Mesendoderm (in vitro differentiated cells): Measurements from ENCODE around the gene BRD2.
A peak's percentile ranks its signal among the peaks of the same experiment; 100 is the strongest.

ENCODE experiments used
- DNase-seq: peaks from one replicate; pipeline ENCODE4 v3.0.0; 2013
- H2AK5ac ChIP-seq: 2 replicates; pipeline ENCODE4 v1.6.1; 2013; ENCODE audit warnings: low read length, inconsistent platforms
- H2BK120ac ChIP-seq: 2 replicates; pipeline ENCODE4 v1.6.1; 2013; ENCODE audit warnings: low read depth, mild to moderate bottlenecking, low read length, moderate library complexity, mixed read lengths
- H2BK15ac ChIP-seq: replicated peaks from 2 replicates; pipeline ENCODE4 v1.6.1; 2013; ENCODE audit warnings: low read depth, mild to moderate bottlenecking, moderate library complexity
- H2BK5ac ChIP-seq: 2 replicates; pipeline ENCODE4 v1.6.1; 2013; ENCODE audit warnings: low read length, inconsistent platforms
- H3K18ac ChIP-seq: 2 replicates; pipeline ENCODE4 v1.6.1; 2013; ENCODE audit warnings: mild to moderate bottlenecking, low read length, mixed read lengths
- H3K23ac ChIP-seq: one replicate; pipeline ENCODE4 v1.6.1; 2013; ENCODE audit warnings: low read length
- H3K27ac ChIP-seq: 2 replicates; pipeline ENCODE4 v1.5.1; 2013; ENCODE audit warnings: low read depth, mild to moderate bottlenecking, inconsistent platforms, low read length, moderate library complexity
- H3K27me3 ChIP-seq: 2 replicates; pipeline ENCODE4 v1.6.1; 2013; ENCODE audit warnings: low read length, control low read depth, mild to moderate bottlenecking, inconsistent platforms; ENCODE audit not compliant: insufficient read depth, poor library complexity
- H3K36me3 ChIP-seq: 2 replicates; pipeline ENCODE4 v1.6.1; 2013; ENCODE audit warnings: low read length, inconsistent platforms; ENCODE audit not compliant: control insufficient read depth, insufficient read depth
- H3K4ac ChIP-seq: one replicate; pipeline ENCODE4 v1.6.1; 2013; ENCODE audit warnings: low read depth, mild to moderate bottlenecking, low read length, moderate library complexity
- H3K4me1 ChIP-seq: 2 replicates; pipeline ENCODE4 v1.6.1; 2013; ENCODE audit warnings: low read depth, low read length, inconsistent platforms; ENCODE audit not compliant: control insufficient read depth
- H3K4me2 ChIP-seq: 2 replicates; pipeline ENCODE4 v1.6.1; 2013; ENCODE audit warnings: low read length
- H3K4me3 ChIP-seq: 2 replicates; pipeline ENCODE4 v1.5.1; 2013; ENCODE audit warnings: mild to moderate bottlenecking, low read length
- H3K56ac ChIP-seq: one replicate; pipeline ENCODE4 v1.6.1; 2013; ENCODE audit warnings: low read length
- H3K79me1 ChIP-seq: 2 replicates; pipeline ENCODE4 v1.6.1; 2013; ENCODE audit warnings: low read length, inconsistent platforms
- H3K79me2 ChIP-seq: 2 replicates; pipeline ENCODE4 v1.6.1; 2013; ENCODE audit warnings: mild to moderate bottlenecking, low read length; ENCODE audit not compliant: control insufficient read depth, insufficient read depth
- H3K9ac ChIP-seq: 2 replicates; pipeline ENCODE4 v1.6.1; 2013; ENCODE audit warnings: low read length, inconsistent platforms
- H4K5ac ChIP-seq: one replicate; pipeline ENCODE4 v1.6.1; 2013; ENCODE audit warnings: low read length
- H4K8ac ChIP-seq: one replicate; pipeline ENCODE4 v1.6.1; 2013; ENCODE audit warnings: low read depth, mild to moderate bottlenecking, control low read depth, low read length, moderate library complexity
- WGBS: extraction: QIAGEN DNeasy Blood & Tissue Kit; methylation state at CpG from one replicate; pipeline ENCODE4 v1.1.7; 2013; ENCODE audit warnings: low lambda C conversion rate, missing lambda C conversion rate; ENCODE audit not compliant: insufficient coverage; ENCODE audit errors: extremely low coverage; 5-methylcytosine and 5-hydroxymethylcytosine counted together

Gene BRD2

GRCh38 chr6:33014841-33015634 lies 46.6 kb downstream of the BRD2 start:
- no peak overlapping the region for H2BK120ac ChIP-seq
- H3K79me1 ChIP-seq: no peaks in the 10 kb centered on the region
- WGBS: no CpG with 5 or more reads among the region's 6 CpGs
- no peak overlapping the region for H2AK5ac ChIP-seq
- H3K27ac ChIP-seq: no peak overlapping the region
- no peak overlapping the region for H3K18ac ChIP-seq
- H4K8ac ChIP-seq: no peak overlapping the region
- H3K4me3 ChIP-seq: no peak overlapping the region
- no peak overlapping the region for H2BK5ac ChIP-seq
- DNase-seq: peak; percentile 85
- no peak overlapping the region for H3K4ac ChIP-seq
- no peaks in the 10 kb centered on the region for H3K79me2 ChIP-seq
- H3K4me2 ChIP-seq: no peak overlapping the region
- H3K36me3 ChIP-seq: no peaks in the 10 kb centered on the region
- peaks cover 2% of the 10 kb centered on the region for H3K4me1 ChIP-seq
- no peak overlapping the region for H3K56ac ChIP-seq
- H2BK15ac ChIP-seq: no peak overlapping the region
- H3K27me3 ChIP-seq: no peaks in the 10 kb centered on the region
- no peak overlapping the region for H4K5ac ChIP-seq
- no peak overlapping the region for H3K23ac ChIP-seq
- no peak overlapping the region for H3K9ac ChIP-seq

GRCh38 chr6:33015798-33016197 lies 47.4 kb downstream of the BRD2 start:
- no peak overlapping the region for H3K4me2 ChIP-seq

GRCh38 chr6:33017018-33017417 lies 48.6 kb downstream of the BRD2 start:
- Histone ChIP-seq H3K9ac (no peak overlapping the region), H2BK120ac (no peak overlapping the region), H2BK5ac (no peak overlapping the region), H3K27me3 (no peaks in the 10 kb centered on the region), H3K56ac (no peak overlapping the region), H3K36me3 (no peaks in the 10 kb centered on the region), H3K18ac (no peak overlapping the region), H2AK5ac (no peak overlapping the region), H4K8ac (no peak overlapping the region), H3K4me2 (no peak overlapping the region), H3K27ac (no peak overlapping the region), H3K79me2 (no peaks in the 10 kb centered on the region), H3K79me1 (no peaks in the 10 kb centered on the region), H3K23ac (no peak overlapping the region), H4K5ac (no peak overlapping the region), H3K4ac (no peak overlapping the region), H3K4me3 (no peak overlapping the region), H2BK15ac (no peak overlapping the region), H3K4me1 (peaks cover 2% of the 10 kb centered on the region)
- WGBS: no CpG with 5 or more reads among the region's 4 CpGs
- DNase-seq: no peak

More at GRCh38 chr6:33015798-33016197, 47.4 kb downstream of the BRD2 start:
- H3K27me3 ChIP-seq: no peaks in the 10 kb centered on the region
- no peak overlapping the region for H4K5ac ChIP-seq
- 100% methylated on average over 1 of the region's 11 CpGs for WGBS
- H2BK15ac ChIP-seq: no peak overlapping the region
- no peak overlapping the region for H3K27ac ChIP-seq
- no peak overlapping the region for H3K56ac ChIP-seq
- H3K36me3 ChIP-seq: no peaks in the 10 kb centered on the region
- no peak overlapping the region for H3K23ac ChIP-seq
- no peak overlapping the region for H3K9ac ChIP-seq
- no peak overlapping the region for H2AK5ac ChIP-seq
- H3K79me1 ChIP-seq: no peaks in the 10 kb centered on the region
- peaks cover 2% of the 10 kb centered on the region for H3K4me1 ChIP-seq
- H2BK5ac ChIP-seq: no peak overlapping the region
- H4K8ac ChIP-seq: no peak overlapping the region
- DNase-seq: no peak
- no peaks in the 10 kb centered on the region for H3K79me2 ChIP-seq
- no peak overlapping the region for H3K4me3 ChIP-seq
- no peak overlapping the region for H3K4ac ChIP-seq
- no peak overlapping the region for H3K18ac ChIP-seq
- H2BK120ac ChIP-seq: no peak overlapping the region

- H3K27ac ChIP-seq: no peak overlapping the region
- no peak overlapping the region for H4K5ac ChIP-seq
- H2BK15ac ChIP-seq: no peak overlapping the region
- no peak overlapping the region for H4K8ac ChIP-seq
- no peaks in the 10 kb centered on the region for H3K79me2 ChIP-seq
- H3K56ac ChIP-seq: no peak overlapping the region
- no peaks in the 10 kb centered on the region for H3K79me1 ChIP-seq
- no peak overlapping the region for H2BK120ac ChIP-seq
- peaks cover 2% of the 10 kb centered on the region for H3K4me1 ChIP-seq
- no CpG with 5 or more reads among the region's 3 CpGs for WGBS
- no peaks in the 10 kb centered on the region for H3K36me3 ChIP-seq
- H2AK5ac ChIP-seq: no peak overlapping the region
- no peak overlapping the region for H3K9ac ChIP-seq
- H2BK5ac ChIP-seq: no peak overlapping the region
- no peak overlapping the region for H3K23ac ChIP-seq
- no peak overlapping the region for H3K4ac ChIP-seq
- H3K4me3 ChIP-seq: no peak overlapping the region
- no peaks in the 10 kb centered on the region for H3K27me3 ChIP-seq
- no peak overlapping the region for H3K18ac ChIP-seq
- H3K4me2 ChIP-seq: no peak overlapping the region
- DNase-seq: peak; percentile 70
Observed at GRCh38 chr6:33017694-33018353, 49.4 kb downstream of the BRD2 start.

GRCh38 chr6:33018418-33018817 lies 50.0 kb downstream of the BRD2 start:
- Histone ChIP-seq H3K4ac (no peak overlapping the region), H4K5ac (no peak overlapping the region), H3K27me3 (no peaks in the 10 kb centered on the region)

More at GRCh38 chr6:33018418-33018817, 50.0 kb downstream of the BRD2 start:
- no peak overlapping the region for H3K56ac ChIP-seq
- H3K36me3 ChIP-seq: no peaks in the 10 kb centered on the region
- no peak overlapping the region for H2BK120ac ChIP-seq
- H3K9ac ChIP-seq: no peak overlapping the region
- DNase-seq: no peak
- no peak overlapping the region for H3K23ac ChIP-seq
- no peak overlapping the region for H3K4me2 ChIP-seq
- no peak overlapping the region for H3K4me3 ChIP-seq
- H3K79me2 ChIP-seq: no peaks in the 10 kb centered on the region
- no peak overlapping the region for H4K8ac ChIP-seq
- no peak overlapping the region for H3K18ac ChIP-seq
- no peak overlapping the region for H2AK5ac ChIP-seq
- H2BK15ac ChIP-seq: no peak overlapping the region
- H3K4me1 ChIP-seq: peaks cover 2% of the 10 kb centered on the region
- no peak overlapping the region for H3K27ac ChIP-seq
- H2BK5ac ChIP-seq: no peak overlapping the region
- no peaks in the 10 kb centered on the region for H3K79me1 ChIP-seq
